ENCODE results near the gene PLEKHA7.

- TF ChIP-seq POLR2A (IDR thresholded peaks at IDR 0.05) (no peak), CTCF (IDR thresholded peaks at IDR 0.05) (no peak), EP300 (IDR thresholded peaks at IDR 0.05) (no peak)
Observed at GRCh38 chr11:17019232-17019631, 5.0 kb upstream of the PLEKHA7 start.
